GM23338 (cell line): Measurements from ENCODE around the gene ALDH8A1. TPM values are rescaled to one million over a fixed set of nuclear protein-coding genes. Genes with fewer than 3 reads are reported as not detected.

ENCODE experiments used
- ATAC-seq: fragments of 200-7000 bp; cut with Tn5 transposase; 3 replicates; pipeline ENCODE4 v1.9.1; 2020
- DNase-seq: peaks from one replicate; pipeline ENCODE4 v3.0.0-alpha.2; 2015; ENCODE audit warnings: low spot score
- H2AFZ ChIP-seq: fragments of 200-600 bp; sonication (generic); 2 replicates; pipeline ENCODE4 v1.8.0; 2016; ENCODE audit warnings: antibody characterized with exemption, mild to moderate bottlenecking, moderate library complexity
- H3F3A ChIP-seq: fragments of 200-600 bp; sonication (generic); replicated peaks from 2 replicates; pipeline ENCODE4 v1.8.0; 2017; ENCODE audit warnings: antibody characterized with exemption, mixed run types, low read depth
- H3K27ac ChIP-seq: fragments of 200-600 bp; sonication (generic); 2 replicates; pipeline ENCODE4 v1.6.1; 2016; ENCODE audit warnings: low read depth
- H3K27me3 ChIP-seq: fragments of 200-600 bp; sonication (generic); 2 replicates; pipeline ENCODE4 v1.8.0; 2016; ENCODE audit warnings: mild to moderate bottlenecking, mixed run types, moderate library complexity; ENCODE audit not compliant: insufficient read depth
- H3K36me3 ChIP-seq: fragments of 200-600 bp; sonication (generic); 2 replicates; pipeline ENCODE4 v1.8.0; 2016; ENCODE audit warnings: mild to moderate bottlenecking; ENCODE audit not compliant: insufficient read depth
- H3K4me1 ChIP-seq: fragments of 200-600 bp; sonication (generic); 2 replicates; pipeline ENCODE4 v1.8.0; 2016; ENCODE audit warnings: mild to moderate bottlenecking, moderate library complexity; ENCODE audit not compliant: insufficient read depth
- H3K4me2 ChIP-seq: fragments of 200-600 bp; sonication (generic); 2 replicates; pipeline ENCODE4 v1.7.1; 2017; ENCODE audit warnings: mixed run types
- H3K4me3 ChIP-seq: fragments of 200-600 bp; sonication (generic); 2 replicates; pipeline ENCODE4 v1.6.1; 2016; ENCODE audit warnings: mixed run types
- H3K79me2 ChIP-seq: fragments of 200-600 bp; sonication (generic); replicated peaks from 2 replicates; pipeline ENCODE4 v1.8.0; 2017; ENCODE audit warnings: mild to moderate bottlenecking; ENCODE audit not compliant: insufficient read depth
- H3K9me2 ChIP-seq: fragments of 200-600 bp; sonication (generic); 2 replicates; pipeline ENCODE4 v1.8.0; 2017; ENCODE audit not compliant: insufficient read depth
- H4K20me1 ChIP-seq: fragments of 200-600 bp; sonication (generic); replicated peaks from 2 replicates; pipeline ENCODE4 v1.8.0; 2017; ENCODE audit warnings: mild to moderate bottlenecking; ENCODE audit not compliant: insufficient read depth
- H3K27ac Mint-ChIP-seq: 2 replicates; pipeline ENCODE4 v1.8.0; 2020; ENCODE audit warnings: inconsistent platforms, mild to moderate bottlenecking, moderate library complexity, mixed read lengths
- H3K27me3 Mint-ChIP-seq: 3 replicates; pipeline ENCODE4 v1.8.0; 2022; ENCODE audit warnings: low read depth, mild to moderate bottlenecking, moderate library complexity, mixed read lengths, inconsistent platforms; ENCODE audit not compliant: insufficient read depth, poor library complexity
- H3K36me3 Mint-ChIP-seq: 3 replicates; pipeline ENCODE4 v1.8.0; 2021; ENCODE audit warnings: low read depth, mild to moderate bottlenecking, inconsistent platforms, moderate library complexity, mixed read lengths
- H3K4me1 Mint-ChIP-seq: 3 replicates; pipeline ENCODE4 v1.8.0; 2020; ENCODE audit warnings: mild to moderate bottlenecking, inconsistent platforms, mixed read lengths
- H3K4me3 Mint-ChIP-seq: 3 replicates; pipeline ENCODE4 v1.8.0; 2021; ENCODE audit warnings: moderate library complexity, mild to moderate bottlenecking, inconsistent platforms, mixed read lengths
- H3K9me3 Mint-ChIP-seq: 3 replicates; pipeline ENCODE4 v1.8.0; 2020; ENCODE audit warnings: moderate library complexity, mild to moderate bottlenecking, inconsistent platforms, mixed read lengths
- CREB1 ChIP-seq: fragments of 250-450 bp; sonication (Bioruptor Pico); IDR thresholded peaks from 2 replicates; pipeline ENCODE4 v1.5.0; 2020; ENCODE audit warnings: low read depth, mild to moderate bottlenecking, moderate library complexity
- EZH2phosphoT487 ChIP-seq: fragments of 200-600 bp; sonication (generic); IDR thresholded peaks from one replicate; pipeline ENCODE4 v1.8.1; 2018; ENCODE audit warnings: antibody characterized with exemption; ENCODE audit not compliant: unreplicated experiment
- JUNB ChIP-seq: IDR thresholded peaks from one replicate; pipeline ENCODE4 v1.6.1; 2016; ENCODE audit warnings: antibody characterized with exemption; ENCODE audit not compliant: unreplicated experiment
- ZNF331 ChIP-seq: fragments of 250-450 bp; sonication (Bioruptor Pico); IDR thresholded peaks from 2 replicates; pipeline ENCODE4 v1.5.0; 2020; ENCODE audit warnings: low read depth, mild to moderate bottlenecking, moderate library complexity
- ZNF462 ChIP-seq: fragments of 250-450 bp; sonication (Bioruptor Pico); IDR thresholded peaks from 2 replicates; pipeline ENCODE4 v1.5.0; 2020; ENCODE audit warnings: mild to moderate bottlenecking, moderate library complexity
- polyA plus RNA-seq: library from polyadenylated mRNA; unstranded; fragments of >200 nt; fragmentation: Nextera tagmentation; extraction: Ambion mirVana; gene quantifications from 2 replicates; pipeline ENCODE4 v1.2.1, GENCODE V29; 2016
- total RNA-seq: library from RNA; depleted of rRNA; stranded (reverse); fragments of >200 nt; shearing (Covaris generic); gene quantifications from 2 replicates; pipeline ENCODE4 v1.2.3, GENCODE V29; 2014
- TF ChIP-seq, protein P1 (sequence below): IDR thresholded peaks from 2 replicates; pipeline ENCODE4 v1.6.1; 2016; ENCODE audit warnings: antibody characterized with exemption
- TF ChIP-seq, protein P2 (sequence below), 2 experiments: fragments of 200-600 bp in 1 of 2; sonication (generic) in 1 of 2; conservative IDR thresholded peaks; 2 replicates each; pipeline versions ENCODE4 v1.5.1 to v1.6.1; 2016 to 2017; ENCODE audit warnings: antibody characterized with exemption in 2 of 2, low read depth in 2 of 2, mild to moderate bottlenecking in 2 of 2, moderate library complexity in 1 of 2

Gene ALDH8A1
- total and polyA plus RNA-seq, 2 experiments from 2014 or later = not detected

GRCh38 chr6:134894800-134895199, 55.1 kb downstream of the ALDH8A1 start (continued):
- no peak for TF ChIP-seq ZNF462
- TF ChIP-seq JUNB = no peak

DNA sequence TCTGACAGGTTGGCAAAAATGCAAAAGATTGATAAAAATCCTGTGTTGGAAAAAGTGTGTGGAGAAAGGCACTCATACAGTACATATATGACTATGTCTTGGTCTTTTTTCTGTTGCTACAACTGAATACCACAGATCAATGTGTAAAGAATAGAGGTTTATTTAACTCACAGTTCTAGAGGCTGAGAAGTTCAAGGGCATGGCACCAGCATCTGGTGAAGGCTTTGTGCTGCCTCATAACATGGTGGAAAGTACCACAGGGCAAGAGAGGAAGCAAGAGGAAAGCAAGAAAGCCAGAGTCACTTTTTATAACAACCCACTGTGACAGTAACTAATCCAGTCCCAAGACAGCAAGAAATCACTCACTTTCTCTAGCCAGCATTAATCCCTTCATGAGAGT, 57.5 kb downstream of the ALDH8A1 start:
- no peak overlapping the region for H3K4me3 Mint-ChIP-seq
- no peak overlapping the region for H3K27ac ChIP-seq
- TF ChIP-seq CREB1 (no peak), ZNF462 (no peak), EZH2phosphoT487 (no peak), ZNF331 (CRISPR knock-in tag) (no peak)
- TF ChIP-seq, protein P1, sequence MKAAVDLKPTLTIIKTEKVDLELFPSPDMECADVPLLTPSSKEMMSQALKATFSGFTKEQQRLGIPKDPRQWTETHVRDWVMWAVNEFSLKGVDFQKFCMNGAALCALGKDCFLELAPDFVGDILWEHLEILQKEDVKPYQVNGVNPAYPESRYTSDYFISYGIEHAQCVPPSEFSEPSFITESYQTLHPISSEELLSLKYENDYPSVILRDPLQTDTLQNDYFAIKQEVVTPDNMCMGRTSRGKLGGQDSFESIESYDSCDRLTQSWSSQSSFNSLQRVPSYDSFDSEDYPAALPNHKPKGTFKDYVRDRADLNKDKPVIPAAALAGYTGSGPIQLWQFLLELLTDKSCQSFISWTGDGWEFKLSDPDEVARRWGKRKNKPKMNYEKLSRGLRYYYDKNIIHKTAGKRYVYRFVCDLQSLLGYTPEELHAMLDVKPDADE = no peak
- TF ChIP-seq, protein P2, sequence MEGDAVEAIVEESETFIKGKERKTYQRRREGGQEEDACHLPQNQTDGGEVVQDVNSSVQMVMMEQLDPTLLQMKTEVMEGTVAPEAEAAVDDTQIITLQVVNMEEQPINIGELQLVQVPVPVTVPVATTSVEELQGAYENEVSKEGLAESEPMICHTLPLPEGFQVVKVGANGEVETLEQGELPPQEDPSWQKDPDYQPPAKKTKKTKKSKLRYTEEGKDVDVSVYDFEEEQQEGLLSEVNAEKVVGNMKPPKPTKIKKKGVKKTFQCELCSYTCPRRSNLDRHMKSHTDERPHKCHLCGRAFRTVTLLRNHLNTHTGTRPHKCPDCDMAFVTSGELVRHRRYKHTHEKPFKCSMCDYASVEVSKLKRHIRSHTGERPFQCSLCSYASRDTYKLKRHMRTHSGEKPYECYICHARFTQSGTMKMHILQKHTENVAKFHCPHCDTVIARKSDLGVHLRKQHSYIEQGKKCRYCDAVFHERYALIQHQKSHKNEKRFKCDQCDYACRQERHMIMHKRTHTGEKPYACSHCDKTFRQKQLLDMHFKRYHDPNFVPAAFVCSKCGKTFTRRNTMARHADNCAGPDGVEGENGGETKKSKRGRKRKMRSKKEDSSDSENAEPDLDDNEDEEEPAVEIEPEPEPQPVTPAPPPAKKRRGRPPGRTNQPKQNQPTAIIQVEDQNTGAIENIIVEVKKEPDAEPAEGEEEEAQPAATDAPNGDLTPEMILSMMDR (conservative IDR thresholded peaks at IDR 0.05; ENCODE audit: low read depth in 2 of 2) = no peak

More for the DNA sequence above, 57.5 kb downstream of the ALDH8A1 start:
- no peaks in the 10 kb centered on the region for H3K9me3 Mint-ChIP-seq
- Histone ChIP-seq H3K27me3 (no peaks in the 10 kb centered on the region), H2AFZ (no peak overlapping the region), H4K20me1 (no peaks in the 10 kb centered on the region), H3K36me3 (no peaks in the 10 kb centered on the region; the same call in 1 of the 2 replicates), H3K79me2 (no peaks in the 10 kb centered on the region), H3K9me2 (0 out of 2 replicates have a peak, but pooled peaks cover 3% of the 10 kb centered on the region), H3K4me1 (no peaks in the 10 kb centered on the region), H3K4me3 (no peak overlapping the region), H3K4me2 (no peak overlapping the region), H3F3A (no peaks in the 10 kb centered on the region)
- H3K36me3 Mint-ChIP-seq = no peaks in the 10 kb centered on the region
- DNase-seq = no peak
- no peak for ATAC-seq
- no peak overlapping the region for H3K27ac Mint-ChIP-seq
- H3K27me3 Mint-ChIP-seq = no peaks in the 10 kb centered on the region
- no peaks in the 10 kb centered on the region; the same call in 2 of the 3 replicates for H3K4me1 Mint-ChIP-seq
